ENCODE data around the gene PCNX1.

Gene PCNX1

GRCh38 chr14:70920608-70921007 is 13.3 kb downstream of the PCNX1 start:
- Histone ChIP-seq H3K4me1 (peaks cover 7% of the 10 kb centered on the region), H3K4me2 (ENCODE audit: low read length) (no peak overlapping the region), H3K9ac (no peak overlapping the region)

DNA sequence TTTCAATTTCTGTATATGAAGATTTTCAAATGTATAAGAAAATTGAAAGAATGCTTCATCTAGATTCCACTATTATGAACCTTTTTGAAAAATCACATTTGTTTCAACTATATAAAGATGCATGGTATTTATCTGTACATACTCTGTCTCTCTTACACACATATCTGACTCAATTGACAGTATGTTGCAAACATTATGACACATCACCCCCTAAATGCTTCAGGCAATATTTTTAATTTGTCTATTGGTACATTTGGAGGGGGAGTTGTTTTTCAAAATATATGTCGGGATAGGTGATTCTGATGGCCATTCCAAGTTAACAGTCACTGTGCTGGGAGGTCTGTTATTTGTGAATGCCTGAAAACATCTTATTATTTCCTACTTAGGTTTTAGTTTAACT is 14.4 kb downstream of the PCNX1 start:
- Histone ChIP-seq H3K9me3 (ENCODE audit: control insufficient read depth, low read length) (no peaks in the 10 kb centered on the region), H3K4me1 (peaks cover 7% of the 10 kb centered on the region), H3K27me3 (ENCODE audit: control insufficient read depth, insufficient read depth, low read length) (no peaks in the 10 kb centered on the region), H3K9ac (no peak overlapping the region), H2AFZ (no peak overlapping the region), H3K27ac (no peak overlapping the region), H3K4me3 (ENCODE audit: low read depth, low read length) (no peak overlapping the region), H3K4me2 (ENCODE audit: low read length) (no peak overlapping the region), H3K36me3 (ENCODE audit: control insufficient read depth, insufficient read depth, low read length) (no peaks in the 10 kb centered on the region), H3K79me2 (peaks cover 14% of the 10 kb centered on the region)
- TF ChIP-seq CTCF (IDR thresholded peaks at IDR 0.05), result no peak

More at GRCh38 chr14:70920608-70921007, 13.3 kb downstream of the PCNX1 start:
- Histone ChIP-seq H3K4me3 (ENCODE audit: low read depth, low read length) (no peak overlapping the region), H3K27ac (no peak overlapping the region), H3K27me3 (ENCODE audit: control insufficient read depth, insufficient read depth, low read length) (no peaks in the 10 kb centered on the region), H3K36me3 (ENCODE audit: control insufficient read depth, insufficient read depth, low read length) (no peaks in the 10 kb centered on the region), H2AFZ (no peak overlapping the region), H3K9me3 (ENCODE audit: control insufficient read depth, low read length) (no peaks in the 10 kb centered on the region), H3K79me2 (peaks cover 8% of the 10 kb centered on the region)
- TF ChIP-seq CTCF (IDR thresholded peaks at IDR 0.05), result no peak

DNA sequence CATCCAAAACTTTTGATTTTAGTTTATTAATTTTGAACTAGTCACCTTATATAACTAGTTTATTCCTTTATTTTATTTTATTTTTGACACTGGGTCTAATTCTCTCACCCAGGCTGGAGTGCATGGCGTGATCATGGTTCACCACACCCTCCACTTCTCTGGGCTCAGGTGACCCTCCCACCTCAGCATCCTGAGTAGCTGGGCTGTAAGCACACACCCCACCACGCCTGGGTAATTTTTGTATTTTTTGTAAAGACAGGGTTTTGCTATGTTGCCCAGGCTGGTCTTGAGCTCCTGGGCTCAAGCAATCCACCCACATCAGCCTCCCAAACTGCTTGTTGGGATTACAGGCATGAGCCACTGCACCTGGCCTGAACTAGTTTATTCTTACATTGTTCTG is 17.3 kb downstream of the PCNX1 start:
- Histone ChIP-seq H3K9me3 (ENCODE audit: control insufficient read depth, low read length) (no peaks in the 10 kb centered on the region), H3K4me3 (ENCODE audit: low read depth, low read length) (no peak overlapping the region), H3K79me2 (peaks cover 23% of the 10 kb centered on the region), H3K4me1 (peaks cover 5% of the 10 kb centered on the region), H3K27me3 (ENCODE audit: control insufficient read depth, insufficient read depth, low read length) (no peaks in the 10 kb centered on the region), H2AFZ (no peak overlapping the region), H3K4me2 (ENCODE audit: low read length) (no peak overlapping the region), H3K9ac (no peak overlapping the region), H3K27ac (no peak overlapping the region), H3K36me3 (ENCODE audit: control insufficient read depth, insufficient read depth, low read length) (no peaks in the 10 kb centered on the region)
- TF ChIP-seq CTCF (IDR thresholded peaks at IDR 0.05), result no peak

DNA sequence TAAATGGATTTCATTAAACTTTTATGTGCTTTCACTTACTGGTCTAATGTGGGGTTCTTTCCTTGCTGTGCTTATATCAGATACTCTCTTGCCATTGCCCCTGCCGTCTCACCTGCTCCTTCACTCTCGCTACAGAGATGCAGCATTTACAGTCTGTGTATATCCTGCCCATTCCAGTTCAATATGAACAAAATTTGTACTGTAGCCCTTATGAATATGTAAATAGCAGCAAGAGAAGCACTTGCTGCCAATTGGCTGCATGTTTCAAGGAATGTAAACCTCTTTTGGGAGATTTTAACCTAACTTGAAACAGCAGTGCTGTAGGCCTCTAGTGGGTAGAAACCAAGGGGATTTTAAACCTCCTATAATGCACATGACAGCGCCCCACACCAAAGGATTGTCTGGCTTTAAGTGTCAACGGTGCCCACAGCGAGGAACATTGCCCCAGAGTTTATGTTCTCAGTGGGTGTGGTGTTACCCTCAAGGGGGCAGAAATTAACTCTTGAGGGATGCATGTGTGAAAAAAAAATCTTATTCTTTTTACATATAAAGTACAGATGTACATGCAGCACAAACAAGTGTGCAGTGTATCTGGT is 19.1 kb downstream of the PCNX1 start:
- H3K36me3 ChIP-seq (ENCODE audit: control insufficient read depth, insufficient read depth, low read length), result no peaks in the 10 kb centered on the region
- no peak overlapping the region for H3K27ac ChIP-seq
- H3K27me3 ChIP-seq (ENCODE audit: control insufficient read depth, insufficient read depth, low read length), result no peaks in the 10 kb centered on the region
- no peak overlapping the region for H3K9ac ChIP-seq
- H3K9me3 ChIP-seq (ENCODE audit: control insufficient read depth, low read length), result no peaks in the 10 kb centered on the region
- no peak overlapping the region for H3K4me2 ChIP-seq (ENCODE audit: low read length)
- H3K4me3 ChIP-seq (ENCODE audit: low read depth, low read length), result no peak overlapping the region
- H3K4me1 ChIP-seq, result no peaks in the 10 kb centered on the region
- no peak overlapping the region for H2AFZ ChIP-seq
- peaks cover 30% of the 10 kb centered on the region for H3K79me2 ChIP-seq
- TF ChIP-seq CTCF (IDR thresholded peaks at IDR 0.05), result no peak

DNA sequence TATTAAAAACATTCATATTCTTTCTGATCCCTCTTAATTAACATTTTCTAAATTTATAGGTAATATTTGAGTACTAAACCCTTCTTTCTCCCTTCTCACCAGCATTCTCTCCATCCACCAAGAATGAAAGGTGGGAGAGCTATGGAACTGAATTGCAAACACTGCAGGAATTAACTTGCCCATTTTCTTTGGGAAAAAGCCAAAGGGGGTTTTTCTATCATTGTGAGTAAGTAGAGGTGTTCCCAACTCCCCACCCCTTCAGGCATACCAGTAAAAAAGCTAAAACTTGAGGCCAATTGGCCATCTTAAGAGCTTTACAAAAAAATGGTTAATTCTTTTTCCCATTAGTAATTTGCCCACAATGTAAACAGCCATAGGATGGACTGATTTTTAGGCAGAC is 23.7 kb downstream of the PCNX1 start:
- no peaks in the 10 kb centered on the region for H3K27me3 ChIP-seq (ENCODE audit: control insufficient read depth, insufficient read depth, low read length)
- H3K4me2 ChIP-seq (ENCODE audit: low read length), result no peak overlapping the region
- H2AFZ ChIP-seq, result no peak overlapping the region
- no peak overlapping the region for H3K4me3 ChIP-seq (ENCODE audit: low read depth, low read length)
- H3K36me3 ChIP-seq (ENCODE audit: control insufficient read depth, insufficient read depth, low read length), result no peaks in the 10 kb centered on the region
- H3K79me2 ChIP-seq, result peaks cover 21% of the 10 kb centered on the region
- no peaks in the 10 kb centered on the region for H3K4me1 ChIP-seq
- no peak for TF ChIP-seq CTCF (IDR thresholded peaks at IDR 0.05)
- H3K9ac ChIP-seq, result no peak overlapping the region
- H3K27ac ChIP-seq, result no peak overlapping the region
- no peaks in the 10 kb centered on the region for H3K9me3 ChIP-seq (ENCODE audit: control insufficient read depth, low read length)

Measured in parathyroid adenoma (tissue), 2 donors.